GM18867 (cell line): ENCODE results near the gene LTBP1.
"Not testable (repeated sequence)": the region's sequence is repeated elsewhere in the genome, so short reads cannot be mapped to it uniquely, and the experiment has no call there.

Experiments used
- ATAC-seq: cut with Tn5 transposase; IDR thresholded peaks from one replicate; pipeline ENCODE4 v1.9.1; 2021; ENCODE audit warnings: mild to moderate bottlenecking, moderate library complexity; ENCODE audit not compliant: unreplicated experiment

The LTBP1 gene, protein sequence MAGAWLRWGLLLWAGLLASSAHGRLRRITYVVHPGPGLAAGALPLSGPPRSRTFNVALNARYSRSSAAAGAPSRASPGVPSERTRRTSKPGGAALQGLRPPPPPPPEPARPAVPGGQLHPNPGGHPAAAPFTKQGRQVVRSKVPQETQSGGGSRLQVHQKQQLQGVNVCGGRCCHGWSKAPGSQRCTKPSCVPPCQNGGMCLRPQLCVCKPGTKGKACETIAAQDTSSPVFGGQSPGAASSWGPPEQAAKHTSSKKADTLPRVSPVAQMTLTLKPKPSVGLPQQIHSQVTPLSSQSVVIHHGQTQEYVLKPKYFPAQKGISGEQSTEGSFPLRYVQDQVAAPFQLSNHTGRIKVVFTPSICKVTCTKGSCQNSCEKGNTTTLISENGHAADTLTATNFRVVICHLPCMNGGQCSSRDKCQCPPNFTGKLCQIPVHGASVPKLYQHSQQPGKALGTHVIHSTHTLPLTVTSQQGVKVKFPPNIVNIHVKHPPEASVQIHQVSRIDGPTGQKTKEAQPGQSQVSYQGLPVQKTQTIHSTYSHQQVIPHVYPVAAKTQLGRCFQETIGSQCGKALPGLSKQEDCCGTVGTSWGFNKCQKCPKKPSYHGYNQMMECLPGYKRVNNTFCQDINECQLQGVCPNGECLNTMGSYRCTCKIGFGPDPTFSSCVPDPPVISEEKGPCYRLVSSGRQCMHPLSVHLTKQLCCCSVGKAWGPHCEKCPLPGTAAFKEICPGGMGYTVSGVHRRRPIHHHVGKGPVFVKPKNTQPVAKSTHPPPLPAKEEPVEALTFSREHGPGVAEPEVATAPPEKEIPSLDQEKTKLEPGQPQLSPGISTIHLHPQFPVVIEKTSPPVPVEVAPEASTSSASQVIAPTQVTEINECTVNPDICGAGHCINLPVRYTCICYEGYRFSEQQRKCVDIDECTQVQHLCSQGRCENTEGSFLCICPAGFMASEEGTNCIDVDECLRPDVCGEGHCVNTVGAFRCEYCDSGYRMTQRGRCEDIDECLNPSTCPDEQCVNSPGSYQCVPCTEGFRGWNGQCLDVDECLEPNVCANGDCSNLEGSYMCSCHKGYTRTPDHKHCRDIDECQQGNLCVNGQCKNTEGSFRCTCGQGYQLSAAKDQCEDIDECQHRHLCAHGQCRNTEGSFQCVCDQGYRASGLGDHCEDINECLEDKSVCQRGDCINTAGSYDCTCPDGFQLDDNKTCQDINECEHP (N-terminal part only)

GRCh38 chr2:32946314-32947075 is at the start of gene LTBP1:
Gene LTBP1, plus strand, starts transcription at chr2:32946953. Its CDS starts 372 bp downstream, at chr2:32947325.
- peak; percentile 76 for ATAC-seq

GRCh38 chr2:32900246-32900973 is 46.3 kb upstream of the LTBP1 start:
- no peak for ATAC-seq

GRCh38 chr2:32901313-32901712 is 45.4 kb upstream of the LTBP1 start:
- ATAC-seq: no peak

DNA sequence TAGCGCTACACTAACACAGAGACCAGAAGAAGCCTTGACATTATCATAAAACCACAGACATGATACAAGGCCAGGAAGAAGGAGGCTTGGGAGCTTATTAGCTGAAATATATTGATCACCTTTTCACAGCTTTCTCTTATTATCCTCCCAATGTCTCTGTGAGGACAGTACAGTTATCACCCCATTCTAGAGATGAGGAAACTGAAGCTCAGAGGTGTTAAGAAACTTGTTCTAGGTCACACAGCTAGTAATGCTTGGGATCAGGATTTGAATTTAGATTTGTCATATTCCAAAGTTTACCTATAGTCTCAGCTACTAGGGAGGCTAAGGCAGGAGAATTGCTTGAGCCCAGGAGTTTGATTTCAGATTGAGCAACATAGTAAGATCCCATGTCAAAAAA is 44.6 kb upstream of the LTBP1 start:
- no peak for ATAC-seq

GRCh38 chr2:32902986-32903385 is 43.8 kb upstream of the LTBP1 start:
- no peak for ATAC-seq

- ATAC-seq: no peak
Observed at GRCh38 chr2:32904074-32904473, 42.7 kb upstream of the LTBP1 start.

- no peak for ATAC-seq
Observed at GRCh38 chr2:32904751-32905150, 42.0 kb upstream of the LTBP1 start.

DNA sequence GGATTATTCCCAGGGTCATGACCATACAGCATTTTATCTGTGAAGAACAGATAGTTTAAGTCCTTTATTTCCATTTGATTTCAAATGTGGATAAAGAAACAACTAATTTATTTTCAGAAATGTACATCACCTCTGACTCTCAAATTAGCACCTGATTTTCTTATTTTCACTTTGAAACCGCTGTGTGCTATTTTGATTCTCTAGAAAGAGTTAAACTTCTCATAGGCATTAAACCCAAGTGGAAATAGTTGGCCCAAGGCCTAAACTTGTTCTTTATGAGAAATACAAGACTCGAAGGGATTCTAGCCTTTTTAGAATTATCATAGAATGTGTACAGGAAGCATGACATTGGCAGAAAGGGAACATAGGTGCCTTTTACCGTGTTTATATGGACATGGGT is 41.5 kb upstream of the LTBP1 start:
- peak; percentile 46 for ATAC-seq

DNA sequence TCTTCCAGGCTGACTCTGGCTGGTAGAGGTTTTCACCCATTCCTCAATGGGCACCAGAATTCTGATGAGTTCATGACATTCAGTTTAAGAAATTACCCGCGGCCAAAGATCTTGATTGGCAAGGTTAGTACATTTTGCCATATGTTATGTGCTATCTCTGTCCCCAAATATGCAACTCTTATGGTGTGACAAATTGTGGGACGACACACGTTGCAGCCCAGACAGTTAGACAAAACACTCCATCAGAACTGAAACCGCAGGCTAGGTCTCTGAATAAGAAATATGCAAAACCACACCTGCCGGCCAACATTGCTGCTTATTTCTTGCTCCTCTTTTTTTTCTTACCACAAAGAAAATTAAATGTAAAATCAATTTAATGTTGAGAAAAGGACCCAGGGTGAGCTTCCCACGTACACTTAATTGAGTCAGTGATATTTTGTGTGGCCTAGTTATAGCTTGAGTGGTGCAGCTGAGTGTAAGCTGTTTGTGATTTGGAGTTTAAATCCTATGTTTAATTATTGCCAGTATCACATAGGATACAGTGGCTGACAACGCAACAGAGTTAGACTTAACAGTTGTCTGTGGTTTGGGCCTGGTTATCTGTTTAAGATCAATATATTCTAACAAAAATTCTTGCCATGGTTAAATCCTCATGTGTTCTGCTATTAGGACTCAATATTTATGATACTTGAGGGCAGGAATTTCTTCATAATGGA is 35.7 kb upstream of the LTBP1 start:
- peak; percentile 90 for ATAC-seq

GRCh38 chr2:32915694-32916093 is 31.1 kb upstream of the LTBP1 start:
- no peak for ATAC-seq

DNA sequence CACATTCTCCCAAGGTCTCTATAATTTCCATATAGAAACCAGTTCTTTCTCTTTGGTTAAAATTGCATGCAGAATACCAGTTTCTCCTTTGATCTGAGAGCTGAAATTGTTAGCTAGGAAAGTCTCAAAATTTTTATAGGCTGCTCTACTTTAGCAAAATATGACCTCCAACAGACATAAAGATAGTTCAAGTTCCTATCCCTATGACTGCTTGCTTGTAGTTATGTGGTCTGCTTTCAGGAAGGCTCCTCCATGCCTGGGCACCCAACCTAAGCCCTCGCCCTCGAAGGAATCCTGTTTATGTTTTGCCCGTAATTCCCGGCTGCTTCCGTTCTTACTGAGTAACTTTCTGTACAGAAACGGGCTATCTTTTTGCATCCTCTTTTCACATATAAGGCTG is 28.0 kb upstream of the LTBP1 start:
- no peak for ATAC-seq

DNA sequence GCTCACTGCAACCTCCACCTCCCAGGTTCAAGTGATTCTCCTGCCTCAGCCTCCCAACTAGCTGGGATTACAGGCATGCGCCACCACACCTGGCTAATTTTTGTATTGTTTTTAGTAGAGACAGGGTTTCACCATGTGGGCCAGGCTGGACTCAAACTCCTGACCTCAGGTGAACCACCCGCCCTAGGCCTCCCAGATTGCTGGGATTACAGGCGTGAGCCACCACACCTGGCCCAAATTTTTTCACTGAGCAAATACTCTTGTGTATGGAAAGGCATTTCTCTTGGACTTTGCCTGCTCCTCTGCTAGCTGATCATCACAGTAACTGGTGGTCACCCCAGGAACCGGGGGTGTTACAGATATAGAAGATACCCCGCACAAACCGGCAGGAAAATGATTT is 26.9 kb upstream of the LTBP1 start:
- not testable (repeated sequence) for ATAC-seq

DNA sequence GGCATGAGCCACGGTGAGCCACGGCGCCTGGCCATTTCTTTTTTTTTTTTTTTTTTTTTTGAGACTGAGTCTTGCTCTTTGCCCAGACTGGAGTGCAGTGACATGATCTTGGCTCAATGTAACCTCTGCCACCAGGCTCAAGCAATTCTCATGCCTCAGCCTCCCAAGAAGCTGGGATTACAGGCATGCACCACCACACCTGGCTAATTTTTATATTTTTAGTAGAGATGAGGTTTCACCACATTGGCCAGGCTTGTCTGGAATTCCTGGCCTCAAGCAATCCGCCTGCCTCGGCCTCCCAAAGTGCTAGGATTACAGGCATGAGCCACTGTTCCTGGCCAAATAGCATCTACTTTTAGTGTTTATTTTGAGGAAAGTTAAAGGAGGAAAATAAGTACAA is 25.3 kb upstream of the LTBP1 start:
- ATAC-seq: not testable (repeated sequence)

GRCh38 chr2:32922501-32922900 is 24.3 kb upstream of the LTBP1 start:
- no peak for ATAC-seq

- ATAC-seq: no peak
Observed at GRCh38 chr2:32923109-32923508, 23.6 kb upstream of the LTBP1 start.

- no peak for ATAC-seq
Observed at GRCh38 chr2:32925283-32925815, 21.4 kb upstream of the LTBP1 start.

GRCh38 chr2:32925976-32926707 is 20.6 kb upstream of the LTBP1 start:
- no peak for ATAC-seq

DNA sequence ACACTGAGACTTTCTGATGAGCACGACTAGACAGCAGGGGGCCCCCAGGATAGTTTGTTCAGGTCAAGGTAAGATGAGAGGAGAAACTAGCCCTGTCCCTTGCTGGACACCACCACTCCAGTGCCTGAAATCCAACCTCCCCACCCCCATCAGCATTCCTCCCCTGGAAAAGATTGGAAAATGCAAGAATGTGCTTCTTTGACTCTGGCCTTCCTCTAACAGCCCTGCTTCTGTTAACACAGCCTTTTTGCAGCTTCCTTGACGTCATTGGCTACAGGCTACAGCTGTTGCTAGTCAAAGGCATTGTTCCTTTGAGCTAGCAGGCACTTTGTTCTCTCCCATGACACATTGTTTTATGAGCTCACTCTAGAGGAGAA is 20.1 kb upstream of the LTBP1 start:
- ATAC-seq: no peak
